K562 (cell line): ENCODE results near the gene KEL. TPM values are rescaled to one million over a fixed set of nuclear protein-coding genes. Genes with fewer than 3 reads are reported as not detected.

Experiments used
- ARID2 ChIP-seq: fragments of 450-650 bp; IDR thresholded peaks from 2 replicates; pipeline ENCODE4 v1.6.1; 2017; ENCODE audit warnings: antibody characterized with exemption, mild to moderate bottlenecking
- BRD9 ChIP-seq: fragments of 450-650 bp; IDR thresholded peaks from 2 replicates; pipeline ENCODE4 v1.6.1; 2018; ENCODE audit warnings: low read depth; ENCODE audit not compliant: partially characterized antibody
- FOXM1 ChIP-seq, 2 experiments: fragments of 450-650 bp in 1 of 2; sonication (generic) in 1 of 2; formaldehyde crosslinking in 1 of 2; IDR thresholded peaks; 2 replicates each; pipeline versions ENCODE4 v1.6.1 to v1.9.0; 2017 to 2022; ENCODE audit warnings: low read depth in 2 of 2, mild to moderate bottlenecking in 2 of 2, missing genetic modification reagents in 1 of 2, moderate library complexity in 1 of 2
- NFXL1 ChIP-seq: fragments of 450-650 bp; formaldehyde crosslinking; IDR thresholded peaks from 2 replicates; pipeline ENCODE4 v1.4.0; 2021; ENCODE audit warnings: mild to moderate bottlenecking
- ZNF318 ChIP-seq, 2 experiments: fragments of 450-650 bp; IDR thresholded peaks; 2 replicates each; pipeline ENCODE4 v1.6.1; 2016; ENCODE audit warnings: mild to moderate bottlenecking in 2 of 2, borderline replicate concordance in 1 of 2, low read depth in 1 of 2, moderate library complexity in 1 of 2
- polyA plus RNA-seq, 8 experiments: library from polyadenylated mRNA; depleted of rRNA in 4 of 8; stranded (reverse) in 5 of 8; unstranded in 3 of 8; fragments of >200 nt; fragmentation: Nextera tagmentation in 2 of 8; fragmentation: Illumina TruSeq in 1 of 8; extraction: Ambion mirVana in 2 of 8; extraction: Trizol in 1 of 8; gene quantifications; 2 replicates each; pipeline versions ENCODE4 v1.2.1 to v1.2.3, GENCODE V29; 2011 to 2014; ENCODE audit warnings: inconsistent platforms in 1 of 8, missing spikeins in 1 of 8
- total RNA-seq, 7 experiments: library from RNA; depleted of rRNA in 6 of 7; stranded (reverse); fragments of >200 nt in 6 of 7; fragmentation: Illumina TruSeq in 2 of 7; extraction: Trizol in 2 of 7; gene quantifications; 2 replicates each; pipeline versions ENCODE4 v1.2.1 to v1.2.3, GENCODE V29; 2011 to 2021; ENCODE audit warnings: low replicate concordance in 1 of 7

The KEL gene
- total and polyA plus RNA-seq, 9 of the 15 experiments (the other 6 are each of a cell fraction or from before 2014, with no cell fraction given): 9.0 to 47.4 (median 22.2) TPM

- no peak for TF ChIP-seq ZNF318 (IDR thresholded peaks at IDR 0.05; ENCODE audit: borderline replicate concordance in 1 of 2, low read depth in 1 of 2)
- TF ChIP-seq ARID2: 0 out of 2 replicates have a peak, but pooled peaks have one; percentile 26
- TF ChIP-seq BRD9: no peak
- no peak for TF ChIP-seq NFXL1 (CRISPR knock-in tag)
- 0 out of 2 replicates have a peak, but pooled peaks have one; percentile 33 for TF ChIP-seq FOXM1 (IDR thresholded peaks at IDR 0.05; ENCODE audit: low read depth)
- no peak for TF ChIP-seq FOXM1 (CRISPR knock-in tag; IDR thresholded peaks at IDR 0.05; ENCODE audit: low read depth)
These were observed 41.4 kb upstream of the KEL start (continued) for GRCh38 chr7:143003393-143004051.
